RWPE2 (cell line): ENCODE results near the gene PTPRD.

Experiments
- ATAC-seq: fragments of 200-7000 bp; cut with Tn5 transposase; 3 replicates; pipeline ENCODE4 v1.9.1; 2021; ENCODE audit warnings: low read depth
- DNase-seq: peaks from one replicate; pipeline ENCODE4 v3.0.0-alpha.2; 2020; ENCODE audit warnings: low spot score
- H3K27ac ChIP-seq: fragments of 450-650 bp; 2 replicates; pipeline ENCODE4 v1.5.1; 2017; ENCODE audit warnings: mild to moderate bottlenecking; ENCODE audit not compliant: poor library complexity, severe bottlenecking
- H3K27me3 ChIP-seq: fragments of 250-450 bp; sonication (Bioruptor Pico); 2 replicates; pipeline ENCODE4 v1.5.1; 2021; ENCODE audit warnings: mild to moderate bottlenecking, moderate library complexity; ENCODE audit not compliant: insufficient read depth, poor library complexity, severe bottlenecking
- H3K36me3 ChIP-seq: fragments of 250-450 bp; sonication (Bioruptor Pico); 2 replicates; pipeline ENCODE4 v1.5.1; 2020; ENCODE audit warnings: low read depth, mild to moderate bottlenecking, moderate library complexity
- H3K4me1 ChIP-seq: fragments of 250-450 bp; sonication (Bioruptor Pico); 2 replicates; pipeline ENCODE4 v1.5.1; 2021; ENCODE audit warnings: mild to moderate bottlenecking, moderate library complexity; ENCODE audit not compliant: insufficient read depth, poor library complexity, severe bottlenecking
- H3K4me3 ChIP-seq: fragments of 250-450 bp; sonication (Bioruptor Pico); 2 replicates; pipeline ENCODE4 v1.5.1; 2021; ENCODE audit warnings: mild to moderate bottlenecking, moderate library complexity; ENCODE audit not compliant: severe bottlenecking
- H3K9me3 ChIP-seq: fragments of 250-450 bp; sonication (Bioruptor Pico); 2 replicates; pipeline ENCODE4 v1.5.1; 2021; ENCODE audit warnings: mild to moderate bottlenecking, moderate library complexity; ENCODE audit not compliant: severe bottlenecking
- CTCF ChIP-seq: fragments of 450-650 bp; IDR thresholded peaks from one replicate; pipeline ENCODE4 v1.5.1; 2017; ENCODE audit warnings: mild to moderate bottlenecking, moderate library complexity; ENCODE audit not compliant: poor library complexity, severe bottlenecking

The PTPRD gene

GRCh38 chr9:8364026-8364752, 2248.6 kb downstream of the PTPRD start:
- Histone ChIP-seq H3K9me3 (no peaks in the 10 kb centered on the region), H3K27me3 (no peaks in the 10 kb centered on the region), H3K27ac (no peak overlapping the region), H3K36me3 (no peaks in the 10 kb centered on the region), H3K4me1 (no peaks in the 10 kb centered on the region), H3K4me3 (no peak overlapping the region)
- no peak for ATAC-seq
- DNase-seq: no peak
- TF ChIP-seq CTCF: no peak

GRCh38 chr9:8362250-8362649, 2250.6 kb downstream of the PTPRD start:
- Histone ChIP-seq H3K36me3 (no peaks in the 10 kb centered on the region), H3K27me3 (no peaks in the 10 kb centered on the region), H3K4me3 (no peak overlapping the region), H3K4me1 (no peaks in the 10 kb centered on the region), H3K9me3 (no peaks in the 10 kb centered on the region), H3K27ac (no peak overlapping the region)
- no peak for DNase-seq
- ATAC-seq: no peak
- TF ChIP-seq CTCF: no peak

- no peaks in the 10 kb centered on the region for H3K36me3 ChIP-seq
- H3K27me3 ChIP-seq: no peaks in the 10 kb centered on the region
- no peak overlapping the region for H3K4me3 ChIP-seq
- no peak overlapping the region for H3K27ac ChIP-seq
- ATAC-seq (no peak), DNase-seq (no peak)
- H3K4me1 ChIP-seq: no peaks in the 10 kb centered on the region
- H3K9me3 ChIP-seq: no peaks in the 10 kb centered on the region
- no peak for TF ChIP-seq CTCF
These were observed 2251.4 kb downstream of the PTPRD start for GRCh38 chr9:8361364-8361763.

- no peaks in the 10 kb centered on the region for H3K27me3 ChIP-seq
- no peaks in the 10 kb centered on the region for H3K36me3 ChIP-seq
- H3K4me3 ChIP-seq: no peak overlapping the region
- TF ChIP-seq CTCF: no peak
- no peak for ATAC-seq
- no peak overlapping the region for H3K27ac ChIP-seq
- H3K9me3 ChIP-seq: no peaks in the 10 kb centered on the region
- DNase-seq: no peak
- no peaks in the 10 kb centered on the region for H3K4me1 ChIP-seq
These were observed 2256.4 kb downstream of the PTPRD start for GRCh38 chr9:8356406-8356805.

- DNase-seq (no peak), ATAC-seq (no peak)
- H3K9me3 ChIP-seq: no peaks in the 10 kb centered on the region
- no peaks in the 10 kb centered on the region for H3K36me3 ChIP-seq
- no peaks in the 10 kb centered on the region for H3K4me1 ChIP-seq
- H3K27ac ChIP-seq: no peak overlapping the region
- no peaks in the 10 kb centered on the region for H3K27me3 ChIP-seq
- no peak for TF ChIP-seq CTCF
- no peak overlapping the region for H3K4me3 ChIP-seq
These were observed 2261.4 kb downstream of the PTPRD start for GRCh38 chr9:8351436-8351835.
